H1 (cell line): Measurements from ENCODE around the gene ALG1. TPM values are rescaled to one million over a fixed set of nuclear protein-coding genes. Genes with fewer than 3 reads are reported as not detected.

Experiments
- CTCF ChIA-PET: fragments of 300-600 bp; sonication (Branson Sonifier 250); formaldehyde crosslinking; loops from one replicate; lab custom pipeline; 2021; ENCODE audit not compliant: partially characterized antibody; lab: Charles Lee
- POLR2A ChIA-PET: fragments of 300-600 bp; sonication (Branson Sonifier 250); formaldehyde crosslinking; loops from one replicate; lab custom pipeline; 2021; ENCODE audit warnings: inconsistent platforms; ENCODE audit not compliant: partially characterized antibody; lab: Charles Lee
- DNase-seq, 2 experiments: peaks; one replicate each; pipeline versions ENCODE4 v3.0.0 to v3.0.0-alpha.2; 2010 to 2022; ENCODE audit warnings: low spot score in 2 of 2, low read depth in 1 of 2, mixed read lengths in 1 of 2
- FAIRE-seq: peaks from 2 replicates; lab custom pipeline; 2011; peaks lifted over from hg19 to GRCh38; lab: Jason Lieb, UNC
- H2AFZ ChIP-seq: 2 replicates; pipeline ENCODE4 v1.8.1; 2012; ENCODE audit warnings: low read length, inconsistent platforms
- H2AK5ac ChIP-seq: 2 replicates; pipeline ENCODE4 v1.6.1; 2013; ENCODE audit warnings: low read depth, low read length
- H2BK120ac ChIP-seq: replicated peaks from 2 replicates; pipeline ENCODE3; 2013; ENCODE audit warnings: low read depth, low read length, inconsistent platforms
- H2BK12ac ChIP-seq: 2 replicates; pipeline ENCODE4 v1.6.1; 2013; ENCODE audit warnings: low read depth, low read length
- H2BK15ac ChIP-seq: 2 replicates; pipeline ENCODE4 v1.6.1; 2013; ENCODE audit warnings: low read length
- H2BK20ac ChIP-seq: 2 replicates; pipeline ENCODE4 v1.6.1; 2013; ENCODE audit warnings: low read length
- H2BK5ac ChIP-seq: 2 replicates; pipeline ENCODE4 v1.6.1; 2013; ENCODE audit warnings: low read depth, low read length
- H3K14ac ChIP-seq: 2 replicates; pipeline ENCODE4 v1.6.1; 2013; ENCODE audit warnings: inconsistent platforms; ENCODE audit not compliant: insufficient read length
- H3K18ac ChIP-seq: 2 replicates; pipeline ENCODE4 v1.6.1; 2013; ENCODE audit warnings: low read length; ENCODE audit errors: extremely low read depth
- H3K23ac ChIP-seq: 2 replicates; pipeline ENCODE4 v1.6.1; 2013; ENCODE audit warnings: inconsistent platforms; ENCODE audit not compliant: insufficient read length
- H3K23me2 ChIP-seq: 2 replicates; pipeline ENCODE4 v1.6.1; 2013; ENCODE audit warnings: low read depth, low read length
- H3K27ac ChIP-seq: 2 replicates; pipeline ENCODE4 v1.6.1; 2011; ENCODE audit warnings: low read depth, low read length, inconsistent platforms
- H3K27me3 ChIP-seq, 4 experiments: replicated peaks in 1 of 4; 1 replicate in 1 of 4; 2 replicates in 3 of 4; pipeline versions ENCODE4 v1.6.1 to v1.8.1; 2011 to 2013; ENCODE audit warnings: low read length in 3 of 4, mild to moderate bottlenecking in 3 of 4, inconsistent platforms in 2 of 4, mixed read lengths in 2 of 4, moderate library complexity in 1 of 4; ENCODE audit not compliant: control insufficient read depth in 3 of 4, insufficient read depth in 3 of 4; ENCODE audit errors: extremely low read depth in 1 of 4
- H3K36me3 ChIP-seq, 4 experiments: 2 replicates each; pipeline versions ENCODE4 v1.6.1 to v1.8.1; 2011 to 2013; ENCODE audit warnings: mild to moderate bottlenecking in 4 of 4, low read length in 3 of 4, moderate library complexity in 2 of 4, control low read depth in 1 of 4, inconsistent platforms in 1 of 4; ENCODE audit not compliant: insufficient read depth in 4 of 4, control insufficient read depth in 2 of 4
- H3K4ac ChIP-seq: replicated peaks from 2 replicates; pipeline ENCODE3; 2013; ENCODE audit warnings: low read length, low read depth, mixed read lengths, inconsistent platforms; ENCODE audit not compliant: insufficient read length
- H3K4me1 ChIP-seq, 4 experiments: replicated peaks in 1 of 4; 1 replicate in 1 of 4; 2 replicates in 3 of 4; pipeline versions ENCODE4 v1.6.1 to v1.8.1; 2011 to 2013; ENCODE audit warnings: low read length in 3 of 4, inconsistent platforms in 2 of 4, mixed read lengths in 1 of 4; ENCODE audit not compliant: insufficient read depth in 4 of 4, control insufficient read depth in 3 of 4
- H3K4me2 ChIP-seq, 2 experiments: 2 replicates each; pipeline versions ENCODE4 v1.6.1 to v1.8.1; 2011 to 2013; ENCODE audit warnings: low read depth in 2 of 2, low read length in 2 of 2, control low read depth in 1 of 2, inconsistent platforms in 1 of 2, mild to moderate bottlenecking in 1 of 2; ENCODE audit not compliant: insufficient read depth in 1 of 2
- H3K4me3 ChIP-seq, 4 experiments: fragments of 200-600, 300-600 bp in 1 of 4; sonication (generic), shearing (Covaris generic), sonication (Bioruptor Twin) in 1 of 4; 2 replicates each; pipeline versions ENCODE4 v1.5.1 to v1.8.1; 2011 to 2016; ENCODE audit warnings: low read length in 4 of 4, low read depth in 3 of 4, control low read depth in 2 of 4, inconsistent platforms in 2 of 4, mild to moderate bottlenecking in 2 of 4, mixed read lengths in 1 of 4, moderate library complexity in 1 of 4; ENCODE audit not compliant: insufficient read depth in 2 of 4; ENCODE audit errors: extremely low read depth in 1 of 4
- H3K56ac ChIP-seq: replicated peaks from 2 replicates; pipeline ENCODE3; 2013; ENCODE audit warnings: low read depth, mild to moderate bottlenecking, mixed read lengths, low read length, inconsistent platforms; ENCODE audit not compliant: insufficient read length
- H3K79me1 ChIP-seq: 2 replicates; pipeline ENCODE4 v1.6.1; 2013; ENCODE audit warnings: low read depth, low read length, control low read depth
- H3K79me2 ChIP-seq, 2 experiments: 2 replicates each; pipeline versions ENCODE4 v1.6.1 to v1.8.1; 2012 to 2013; ENCODE audit warnings: low read length in 2 of 2, mild to moderate bottlenecking in 2 of 2, inconsistent platforms in 1 of 2; ENCODE audit not compliant: insufficient read depth in 2 of 2, control insufficient read depth in 1 of 2
- H3K9ac ChIP-seq, 4 experiments: replicated peaks in 1 of 4; 1 replicate in 1 of 4; 2 replicates in 3 of 4; pipeline versions ENCODE4 v1.6.1 to v1.8.1; 2011 to 2013; ENCODE audit warnings: low read depth in 3 of 4, low read length in 3 of 4, control low read depth in 2 of 4, mild to moderate bottlenecking in 2 of 4, moderate library complexity in 2 of 4, inconsistent platforms in 1 of 4; ENCODE audit errors: extremely low read depth in 1 of 4
- H3K9me3 ChIP-seq, 2 experiments: 2 replicates each; pipeline versions ENCODE4 v1.6.1 to v1.8.1; 2012 to 2013; ENCODE audit warnings: mild to moderate bottlenecking in 2 of 2, moderate library complexity in 2 of 2, control low read depth in 1 of 2, inconsistent platforms in 1 of 2, low read depth in 1 of 2, low read length in 1 of 2, mixed read lengths in 1 of 2; ENCODE audit not compliant: insufficient read depth in 2 of 2
- H4K20me1 ChIP-seq, 2 experiments: replicated peaks in 1 of 2; 2 replicates each; pipeline versions ENCODE3 to v1.8.1; 2011 to 2013; ENCODE audit warnings: inconsistent platforms in 2 of 2, low read length in 2 of 2, mild to moderate bottlenecking in 1 of 2; ENCODE audit not compliant: insufficient read depth in 2 of 2, control insufficient read depth in 1 of 2
- H4K5ac ChIP-seq: 2 replicates; pipeline ENCODE4 v1.6.1; 2013; ENCODE audit warnings: low read length, low read depth, mixed read lengths, inconsistent platforms; ENCODE audit not compliant: insufficient read length
- H4K8ac ChIP-seq: 2 replicates; pipeline ENCODE4 v1.8.0; 2013; ENCODE audit warnings: mild to moderate bottlenecking, moderate library complexity, low read length, inconsistent platforms; ENCODE audit not compliant: insufficient read depth; ENCODE audit errors: extremely low read depth
- H4K91ac ChIP-seq: replicated peaks from 2 replicates; pipeline ENCODE3; 2013; ENCODE audit warnings: low read length, mixed read lengths, inconsistent platforms; ENCODE audit not compliant: insufficient read length
- EZH2 ChIP-seq: fragments of 200-600 bp; sonication (generic); IDR thresholded peaks from 2 replicates; pipeline ENCODE4 v1.7.1; 2012; ENCODE audit warnings: low read depth, mild to moderate bottlenecking, moderate library complexity, low read length, inconsistent platforms; ENCODE audit not compliant: severe bottlenecking
- HDAC6 ChIP-seq: IDR thresholded peaks from one replicate; pipeline ENCODE4 v1.7.1; 2012; ENCODE audit warnings: low read depth, mild to moderate bottlenecking, inconsistent platforms, low read length, moderate library complexity
- KDM5A ChIP-seq: fragments of 200-600 bp; IDR thresholded peaks from 2 replicates; pipeline ENCODE4 v1.7.1; 2012; ENCODE audit warnings: mild to moderate bottlenecking, low read length, inconsistent platforms, mixed read lengths
- POLR2AphosphoS5 ChIP-seq: IDR thresholded peaks from 2 replicates; pipeline ENCODE4 v1.6.1; 2011; ENCODE audit warnings: low read depth, low read length
- SAP30 ChIP-seq: fragments of 300-600 bp; sonication (generic); IDR thresholded peaks from 2 replicates; pipeline ENCODE4 v1.7.1; 2012; ENCODE audit warnings: low read length, moderate library complexity, mild to moderate bottlenecking, inconsistent platforms; ENCODE audit not compliant: insufficient read depth, insufficient replicate concordance
- TEAD4 ChIP-seq: IDR thresholded peaks from 2 replicates; pipeline ENCODE4 v1.6.1; 2012; ENCODE audit warnings: low read depth, low read length, inconsistent platforms, mixed read lengths
- WGBS, 2 experiments: shearing (Covaris generic) in 1 of 2; methylation state at CpG; one replicate each; pipeline versions ENCODE4 v1.1.6 to v1.1.7; 2013 to 2015; ENCODE audit warnings: low lambda C conversion rate in 2 of 2, mixed read lengths in 2 of 2, inconsistent platforms in 1 of 2, low coverage in 1 of 2, missing lambda C conversion rate in 1 of 2; ENCODE audit not compliant: insufficient replicate concordance in 2 of 2, insufficient coverage in 1 of 2, insufficient read length in 1 of 2; ENCODE audit errors: extremely low coverage in 1 of 2, missing lambda C conversion rate in 1 of 2; 5-methylcytosine and 5-hydroxymethylcytosine counted together
- polyA plus RNA-seq, 7 experiments: library from polyadenylated mRNA; depleted of rRNA in 3 of 7; stranded (reverse) in 5 of 7; unstranded in 2 of 7; fragments of >200 nt in 5 of 7; fragments of 200-250 nt in 2 of 7; gene quantifications; 1 replicate in 5 of 7; 2 replicates in 1 of 7; 4 replicates in 1 of 7; pipeline versions ENCODE4 v1.2.1 to v1.2.3, GENCODE V29; 2011 to 2013; ENCODE audit warnings: missing spikeins in 2 of 7, mixed read lengths in 2 of 7
- total RNA-seq: library from RNA; stranded (reverse); fragmentation: NEBNext Ultra II Directional; extraction: Animal tissue kit (Norgen Biotek cat#: 25700); gene quantifications from 2 replicates; pipeline ENCODE4 v1.2.1, GENCODE V29; 2021
- TF ChIP-seq, protein P1 (sequence below): IDR thresholded peaks from 2 replicates; pipeline ENCODE4 v1.6.1; 2012; ENCODE audit warnings: low read length, inconsistent platforms

ALG1 gene
- total and polyA plus RNA-seq, 2 of the 8 experiments (the other 6 are each of a cell fraction or from before 2014, with no cell fraction given) = 34.8 to 46.5 TPM

- Histone ChIP-seq H4K91ac (no peak overlapping the region), H3K56ac (no peak overlapping the region)
- WGBS, 2 experiments = 76% methylated on average over 7 of the region's 7 CpGs; no CpG with 5 or more reads in 1 of the 2 experiments
These were observed 332 bp upstream of the ALG1 start for GRCh38 chr16:5071341-5071680.

More at GRCh38 chr16:5071341-5071680, 332 bp upstream of the ALG1 start:
- FAIRE-seq (no peak), DNase-seq (no peak)
- ChIA-PET POLR2A (interaction anchor here (1.2 to 2.7 kb wide), 2 partner anchors 12 to 13 kb away, joined by 3 to 17 read pairs; no protein-coding TSS in a partner anchor), CTCF (interaction anchor here (1.4 to 27.9 kb wide), 2 partner anchors 13 to 18 kb away, joined by 6 to 625 read pairs; partner anchors contain the start of gene C16orf89)
- H3K79me2 ChIP-seq = peaks cover 7 to 22% of the 10 kb centered on the region in 2 experiments
- H3K4me3 ChIP-seq = peak overlapping the region in 2 of 4 experiments; percentile 59 to 79; a peak in 3 of 8 replicates
- H3K36me3 ChIP-seq = peaks cover 0 to 18% (median 8%) of the 10 kb centered on the region in 4 experiments; a peak in 5 of 8 replicates
- H4K8ac ChIP-seq = no peak overlapping the region; the same call in 1 of the 2 replicates
- no peak overlapping the region for H3K27ac ChIP-seq
- H3K4me2 ChIP-seq = peak overlapping the region in 1 of 2 experiments; percentile 88; a peak in 1 of 4 replicates
- peak overlapping the region; percentile 61 for H2BK120ac ChIP-seq
- no peaks in the 10 kb centered on the region for H3K9me3 ChIP-seq
- H2BK5ac ChIP-seq = no peak overlapping the region
- peaks cover 6% of the 10 kb centered on the region for H3K23me2 ChIP-seq
- H3K23ac ChIP-seq = no peak overlapping the region
- TF ChIP-seq TEAD4 (no peak), HDAC6 (no peak), KDM5A (no peak), EZH2 (no peak), SAP30 (no peak), POLR2AphosphoS5 (no peak)
- TF ChIP-seq, protein P1, sequence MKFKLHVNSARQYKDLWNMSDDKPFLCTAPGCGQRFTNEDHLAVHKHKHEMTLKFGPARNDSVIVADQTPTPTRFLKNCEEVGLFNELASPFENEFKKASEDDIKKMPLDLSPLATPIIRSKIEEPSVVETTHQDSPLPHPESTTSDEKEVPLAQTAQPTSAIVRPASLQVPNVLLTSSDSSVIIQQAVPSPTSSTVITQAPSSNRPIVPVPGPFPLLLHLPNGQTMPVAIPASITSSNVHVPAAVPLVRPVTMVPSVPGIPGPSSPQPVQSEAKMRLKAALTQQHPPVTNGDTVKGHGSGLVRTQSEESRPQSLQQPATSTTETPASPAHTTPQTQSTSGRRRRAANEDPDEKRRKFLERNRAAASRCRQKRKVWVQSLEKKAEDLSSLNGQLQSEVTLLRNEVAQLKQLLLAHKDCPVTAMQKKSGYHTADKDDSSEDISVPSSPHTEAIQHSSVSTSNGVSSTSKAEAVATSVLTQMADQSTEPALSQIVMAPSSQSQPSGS = no peak
- H4K20me1 ChIP-seq = peaks cover 0 to 1% of the 10 kb centered on the region in 2 experiments
- H2BK12ac ChIP-seq = no peak overlapping the region
- H2BK20ac ChIP-seq = no peak overlapping the region
- no peak overlapping the region for H3K14ac ChIP-seq
- 0 out of 7 replicates have a peak, but pooled peaks cover 0 to 3% (median 0%) of the 10 kb centered on the region in 4 experiments for H3K27me3 ChIP-seq
- H4K5ac ChIP-seq = no peak overlapping the region
- H2BK15ac ChIP-seq = no peak overlapping the region
- H3K9ac ChIP-seq = no peak overlapping the region
- H2AFZ ChIP-seq = 0 out of 2 replicates have a peak overlapping the region, but pooled peaks have one; percentile 1
- no peak overlapping the region for H2AK5ac ChIP-seq
- peaks cover 0 to 6% (median 5%) of the 10 kb centered on the region in 4 experiments; a peak in 5 of 7 replicates for H3K4me1 ChIP-seq
- no peak overlapping the region for H3K4ac ChIP-seq
- no peak overlapping the region for H3K18ac ChIP-seq
- peaks cover 4% of the 10 kb centered on the region; the same call in 1 of the 2 replicates for H3K79me1 ChIP-seq
